ENCODE data around the gene XAF1.
"Not testable (repeated sequence)": the region's sequence is repeated elsewhere in the genome, so short reads cannot be mapped to it uniquely, and the experiment has no call there.

Gene XAF1

DNA sequence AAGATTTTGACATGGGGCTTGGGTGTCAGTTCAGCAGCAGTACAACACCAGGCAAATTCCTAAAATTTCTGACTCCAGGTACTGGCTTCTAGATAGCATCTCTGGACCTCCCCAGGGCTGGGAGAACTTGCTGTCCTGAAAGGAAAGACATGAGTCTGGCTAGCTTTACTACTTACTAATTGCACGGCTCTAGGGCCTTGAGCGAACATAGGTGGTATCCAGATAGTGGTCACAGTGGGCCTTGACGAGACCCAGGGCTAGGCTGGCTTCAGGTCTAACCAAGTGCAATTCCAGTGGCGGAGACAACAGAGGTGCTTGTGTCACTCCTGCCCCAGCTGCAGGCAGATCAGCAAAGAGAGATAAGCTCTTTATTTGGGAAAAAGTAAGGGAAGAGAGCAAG is 26.3 kb upstream of the XAF1 start:
- Histone ChIP-seq H3K9me3 (ENCODE audit: insufficient read depth, low read length) (no peaks in the 10 kb centered on the region), H2AFZ (ENCODE audit: low read depth, low read length, severe bottlenecking) (no peak overlapping the region), H3K9ac (ENCODE audit: low read length) (no peak overlapping the region), H3K27ac (ENCODE audit: low read depth, low read length) (no peak overlapping the region), H3F3A (ENCODE audit: insufficient read depth) (no peaks in the 10 kb centered on the region), H3K36me3 (ENCODE audit: low read length) (no peaks in the 10 kb centered on the region), H3K27me3 (ENCODE audit: low read length) (no peaks in the 10 kb centered on the region), H4K20me1 (ENCODE audit: low read depth, low read length) (no peaks in the 10 kb centered on the region), H3K9me2 (replicated peaks; ENCODE audit: insufficient read depth, low read length) (no peaks in the 10 kb centered on the region), H3K4me2 (ENCODE audit: low read depth, low read length, poor library complexity, severe bottlenecking) (no peak overlapping the region), H3K4me3 (ENCODE audit: insufficient read depth, low read length, poor library complexity, severe bottlenecking) (no peak overlapping the region), H3K79me2 (ENCODE audit: insufficient read depth, low read length) (no peaks in the 10 kb centered on the region)
- TF ChIP-seq CTCF (IDR thresholded peaks at IDR 0.05; ENCODE audit: insufficient read depth, low read length, poor library complexity, severe bottlenecking) (no peak), EZH2phosphoT487 (conservative IDR thresholded peaks at IDR 0.05; ENCODE audit: low read length) (no peak)

DNA sequence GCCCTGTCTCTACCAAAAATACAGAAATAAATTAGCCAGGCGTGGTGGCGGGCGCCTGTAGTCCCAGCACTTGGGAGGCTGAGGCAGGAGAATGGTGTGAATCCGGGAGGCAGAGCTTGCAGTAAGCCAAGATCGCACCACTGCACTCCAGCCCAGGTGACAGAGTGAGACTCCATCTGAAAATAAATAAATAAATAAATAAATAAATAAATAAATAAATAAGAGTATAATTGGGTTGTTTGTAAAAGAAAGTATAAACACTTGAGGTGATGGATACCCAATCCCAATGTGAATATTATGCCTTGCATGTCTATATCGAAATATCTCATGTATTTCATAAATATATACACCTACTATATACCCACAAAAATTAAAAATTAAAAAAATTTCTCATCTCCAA is 9.2 kb upstream of the XAF1 start:
- H3K9ac ChIP-seq (ENCODE audit: low read length); H3K27me3 ChIP-seq (ENCODE audit: low read length); H3F3A ChIP-seq (ENCODE audit: insufficient read depth); H3K27ac ChIP-seq (ENCODE audit: low read depth, low read length); H2AFZ ChIP-seq (ENCODE audit: low read depth, low read length, severe bottlenecking); H3K79me2 ChIP-seq (ENCODE audit: insufficient read depth, low read length); H3K36me3 ChIP-seq (ENCODE audit: low read length); H3K9me3 ChIP-seq (ENCODE audit: insufficient read depth, low read length); H3K9me2 ChIP-seq (replicated peaks; ENCODE audit: insufficient read depth, low read length); H3K4me2 ChIP-seq (ENCODE audit: low read depth, low read length, poor library complexity, severe bottlenecking); H3K4me3 ChIP-seq (ENCODE audit: insufficient read depth, low read length, poor library complexity, severe bottlenecking); H4K20me1 ChIP-seq (ENCODE audit: low read depth, low read length): not testable (repeated sequence)

DNA sequence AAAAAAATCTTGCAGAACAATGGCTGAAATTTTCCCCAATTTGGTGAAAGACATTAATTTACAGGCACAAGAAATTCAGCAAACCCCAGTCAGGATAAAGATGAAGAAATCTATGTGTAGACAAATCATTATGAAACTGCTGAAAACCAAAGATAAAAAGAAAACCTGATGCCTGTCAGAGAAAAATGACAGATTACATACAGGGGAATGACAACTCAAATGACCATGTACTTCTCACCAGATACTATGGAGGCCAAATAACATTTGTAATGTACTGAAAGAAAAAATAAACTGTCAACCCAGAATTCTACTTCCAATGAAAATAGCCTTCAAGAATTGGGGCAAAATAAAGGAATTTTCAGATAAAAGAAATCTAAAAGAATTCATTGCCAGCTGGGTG is 7.2 kb upstream of the XAF1 start:
- Histone ChIP-seq H3K27me3 (ENCODE audit: low read length) (no peaks in the 10 kb centered on the region), H3K9me2 (replicated peaks; ENCODE audit: insufficient read depth, low read length) (no peaks in the 10 kb centered on the region), H3K4me2 (ENCODE audit: low read depth, low read length, poor library complexity, severe bottlenecking) (no peak overlapping the region), H4K20me1 (ENCODE audit: low read depth, low read length) (no peaks in the 10 kb centered on the region), H3K27ac (ENCODE audit: low read depth, low read length) (no peak overlapping the region), H3K4me3 (ENCODE audit: insufficient read depth, low read length, poor library complexity, severe bottlenecking) (no peak overlapping the region), H3K9ac (ENCODE audit: low read length) (no peak overlapping the region), H3K79me2 (ENCODE audit: insufficient read depth, low read length) (no peaks in the 10 kb centered on the region), H2AFZ (ENCODE audit: low read depth, low read length, severe bottlenecking) (no peak overlapping the region), H3K36me3 (ENCODE audit: low read length) (no peaks in the 10 kb centered on the region), H3K9me3 (ENCODE audit: insufficient read depth, low read length) (no peaks in the 10 kb centered on the region), H3F3A (ENCODE audit: insufficient read depth) (no peaks in the 10 kb centered on the region)
- TF ChIP-seq CTCF (IDR thresholded peaks at IDR 0.05; ENCODE audit: insufficient read depth, low read length, poor library complexity, severe bottlenecking) (no peak), EZH2phosphoT487 (conservative IDR thresholded peaks at IDR 0.05; ENCODE audit: low read length) (no peak)

DNA sequence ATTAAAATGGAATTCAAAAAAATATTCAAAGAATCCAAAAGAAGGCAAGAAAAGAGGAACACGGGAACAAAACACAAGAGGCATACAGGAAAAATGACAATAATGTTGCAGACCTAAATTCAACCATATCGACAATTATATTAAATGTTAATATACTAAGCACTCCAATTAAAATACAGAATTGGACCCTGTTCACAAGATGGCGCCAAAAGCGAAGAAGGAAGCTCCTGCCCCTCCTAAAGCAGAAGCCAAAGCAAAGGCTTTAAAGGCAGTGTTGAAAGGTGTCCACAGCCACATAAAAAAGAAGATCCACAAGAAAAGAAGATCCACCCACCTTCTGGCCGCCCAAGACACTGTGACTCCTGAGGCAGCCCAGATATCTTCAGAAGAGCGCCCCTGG is 6.3 kb upstream of the XAF1 start:
- Histone ChIP-seq H3K4me2 (ENCODE audit: low read depth, low read length, poor library complexity, severe bottlenecking) (no peak overlapping the region), H3F3A (ENCODE audit: insufficient read depth) (no peaks in the 10 kb centered on the region), H4K20me1 (ENCODE audit: low read depth, low read length) (no peaks in the 10 kb centered on the region), H3K36me3 (ENCODE audit: low read length) (no peaks in the 10 kb centered on the region), H3K9ac (ENCODE audit: low read length) (no peak overlapping the region), H2AFZ (ENCODE audit: low read depth, low read length, severe bottlenecking) (no peak overlapping the region), H3K9me2 (replicated peaks; ENCODE audit: insufficient read depth, low read length) (no peaks in the 10 kb centered on the region), H3K27ac (ENCODE audit: low read depth, low read length) (no peak overlapping the region), H3K79me2 (ENCODE audit: insufficient read depth, low read length) (no peaks in the 10 kb centered on the region), H3K27me3 (ENCODE audit: low read length) (no peaks in the 10 kb centered on the region), H3K4me3 (ENCODE audit: insufficient read depth, low read length, poor library complexity, severe bottlenecking) (no peak overlapping the region), H3K9me3 (ENCODE audit: insufficient read depth, low read length) (no peaks in the 10 kb centered on the region)
- TF ChIP-seq EZH2phosphoT487 (conservative IDR thresholded peaks at IDR 0.05; ENCODE audit: low read length) (no peak), CTCF (IDR thresholded peaks at IDR 0.05; ENCODE audit: insufficient read depth, low read length, poor library complexity, severe bottlenecking) (no peak)

All from SU-DHL-6 (cell line).